ENCODE measurements around the gene NUP58.
A peak's percentile ranks its signal among the peaks of the same experiment; 100 is the strongest.
"Not testable (repeated sequence)": the region's sequence is repeated elsewhere in the genome, so short reads cannot be mapped to it uniquely, and the experiment has no call there.

NUP58 gene

DNA sequence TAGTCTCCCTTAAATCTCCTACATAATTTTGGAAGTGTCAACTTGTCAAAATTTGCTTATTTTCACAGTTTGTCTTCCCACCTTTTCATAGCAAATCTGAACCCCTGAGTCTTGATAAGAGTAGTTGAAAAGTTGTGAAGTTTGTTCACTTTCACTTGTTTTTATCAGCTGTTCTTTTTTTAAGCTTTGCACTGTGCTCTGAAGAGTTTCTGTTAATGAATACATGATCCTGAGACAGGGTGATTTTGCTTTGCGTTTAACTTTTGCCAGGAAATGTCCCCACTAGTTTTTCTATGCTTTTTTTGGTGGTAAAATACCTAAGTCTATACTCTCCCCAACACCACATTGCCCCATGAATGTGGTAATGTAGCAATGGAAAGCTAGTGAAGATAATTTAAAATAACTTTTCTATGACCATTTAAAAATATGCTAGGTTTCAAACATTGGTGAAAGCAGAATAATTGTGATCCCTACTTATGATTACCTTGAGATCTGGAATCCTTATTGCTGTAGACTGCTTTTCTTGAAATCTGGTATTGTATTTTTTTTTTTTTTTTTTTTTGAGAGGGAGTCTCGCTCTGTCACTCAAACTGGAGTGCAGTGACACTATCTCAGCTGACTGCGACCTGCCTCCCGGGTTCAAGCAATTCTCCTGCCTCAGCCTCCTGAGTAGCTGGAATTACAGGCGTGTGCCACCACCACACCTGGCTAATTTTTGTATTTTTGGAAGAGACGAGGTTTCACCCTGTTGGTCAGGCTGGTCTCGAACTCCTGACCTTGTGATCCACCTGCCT, 5.4 kb downstream of the NUP58 start:
- no peak for DNase-seq

DNA sequence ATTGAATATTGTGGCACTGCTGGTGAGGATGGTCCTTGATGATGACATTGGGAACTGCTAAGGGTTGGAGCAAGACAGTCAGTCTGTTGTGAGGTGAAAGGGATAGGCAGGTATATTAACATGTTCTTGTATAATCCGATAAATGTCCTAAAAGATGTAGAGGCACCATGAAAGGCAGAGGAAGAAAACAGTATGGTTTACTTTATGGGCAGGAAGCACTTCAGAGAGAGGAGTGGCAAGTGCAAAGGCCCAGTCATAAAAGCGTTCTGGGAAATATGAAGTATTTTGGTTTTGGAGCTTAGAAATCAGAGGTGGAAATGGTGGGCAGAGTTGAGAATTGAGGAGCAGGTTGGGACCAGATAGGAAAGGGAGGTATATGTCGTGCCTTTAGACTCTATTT, 9.5 kb downstream of the NUP58 start:
- DNase-seq, result no peak

GRCh38 chr13:25318946-25319345, 17.5 kb downstream of the NUP58 start:
- DNase-seq, result not testable (repeated sequence)

- DNase-seq, result no peak
These were observed 18.3 kb downstream of the NUP58 start for GRCh38 chr13:25319771-25320170.

DNA sequence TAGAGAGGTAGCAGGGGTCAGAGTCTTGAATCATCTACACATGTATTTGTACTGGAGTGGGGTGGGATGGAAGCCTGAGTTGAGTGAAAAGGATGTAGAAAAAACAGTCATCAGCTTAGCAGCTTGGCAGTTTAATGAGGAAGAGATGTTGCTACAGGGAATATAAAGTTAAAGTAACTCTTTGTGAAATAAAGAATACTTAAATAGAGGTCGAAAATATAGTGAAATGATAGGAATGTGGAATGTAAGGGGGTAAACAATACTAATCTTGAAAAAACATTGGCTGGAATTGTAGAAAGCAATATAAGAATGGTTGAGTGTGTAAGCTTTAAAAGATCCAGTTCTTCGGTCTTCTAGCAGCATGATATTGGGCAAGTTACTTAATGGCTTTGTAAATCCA, 22.7 kb downstream of the NUP58 start:
- DNase-seq, result no peak

DNA sequence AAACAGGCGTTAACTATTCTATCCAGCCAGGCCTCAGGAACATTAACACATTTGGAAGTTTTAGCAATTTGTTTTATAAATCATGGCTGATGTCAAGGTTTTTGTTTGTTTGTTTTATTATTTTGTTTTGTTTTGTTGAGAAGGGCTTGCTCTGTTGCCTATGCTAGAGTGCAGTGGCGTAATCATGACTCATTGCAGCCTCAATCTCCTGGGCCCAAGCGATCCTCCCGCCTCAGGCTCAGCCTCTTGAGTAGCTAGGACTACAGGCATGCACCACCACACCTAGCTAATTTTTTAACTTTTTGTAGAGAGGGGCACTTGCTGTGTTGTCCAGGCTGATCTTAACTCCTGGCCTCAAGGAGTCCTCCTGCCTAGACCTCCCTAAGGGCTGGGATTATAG, 28.3 kb downstream of the NUP58 start:
- no peak for DNase-seq

DNA sequence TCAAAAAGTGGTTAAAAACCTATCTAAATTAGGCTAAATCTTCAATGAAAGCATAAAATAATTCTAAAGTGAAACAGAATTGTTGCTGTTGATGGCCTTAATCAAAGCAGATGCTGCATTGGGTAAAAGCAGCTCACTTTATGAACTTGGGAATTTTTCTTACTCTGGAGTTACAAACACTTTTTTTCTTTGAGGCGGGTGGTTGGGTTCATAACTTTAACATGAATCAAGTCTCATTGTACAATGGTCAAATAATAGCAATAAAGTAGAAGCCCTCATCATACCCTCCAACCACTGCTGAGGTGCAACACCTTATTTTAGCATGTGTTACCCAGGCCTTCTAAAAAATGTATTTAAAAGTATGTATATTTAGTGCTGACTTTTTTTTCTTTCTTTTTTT, 29.1 kb downstream of the NUP58 start:
- no peak for DNase-seq

- no peak for DNase-seq
These were observed 34.4 kb downstream of the NUP58 start for GRCh38 chr13:25335856-25336255.

DNA sequence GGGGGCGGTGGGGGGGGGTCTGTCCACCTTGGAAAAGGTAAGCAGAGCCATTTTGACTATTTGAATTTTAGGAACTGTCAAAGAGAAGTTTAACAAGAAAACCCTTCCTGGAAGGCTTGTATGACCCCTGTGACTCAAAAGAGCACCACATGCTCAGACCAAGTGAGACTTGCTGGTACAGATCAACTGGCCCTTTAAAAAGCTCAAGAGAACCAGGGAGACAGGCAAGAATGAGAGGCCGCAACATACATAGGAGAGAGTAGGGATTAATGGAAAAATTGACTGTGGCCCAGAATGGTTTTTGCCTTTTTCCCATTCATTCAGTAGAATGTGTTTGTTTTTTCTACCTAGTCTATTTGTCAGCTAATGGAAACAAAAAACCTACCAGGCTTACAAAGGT, 44.2 kb downstream of the NUP58 start:
- no peak for DNase-seq

- no peak for DNase-seq
These were observed 45.7 kb downstream of the NUP58 start for GRCh38 chr13:25347151-25347550.

GRCh38 chr13:25351404-25351803, 50.0 kb downstream of the NUP58 start:
- no peak for DNase-seq

DNA sequence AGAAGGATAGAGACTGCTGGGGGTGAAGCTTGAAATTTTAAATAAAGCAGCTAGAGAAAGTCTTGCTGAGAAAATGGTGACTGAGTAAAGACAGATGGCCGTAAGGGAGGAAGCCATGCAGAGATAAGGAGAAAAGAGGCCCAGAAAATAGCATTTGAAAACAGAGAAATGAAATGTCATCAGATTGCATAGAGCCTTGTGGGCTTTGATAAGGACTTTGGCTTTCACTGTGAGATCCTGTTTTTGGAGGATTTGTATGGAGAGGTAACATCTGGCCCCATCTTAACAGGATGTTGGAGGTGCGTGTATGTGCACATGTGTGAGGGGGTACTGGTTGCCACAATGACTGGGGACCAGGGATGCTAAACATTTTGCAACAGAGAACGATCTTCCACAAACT, 50.8 kb downstream of the NUP58 start:
- no peak for DNase-seq

DNA sequence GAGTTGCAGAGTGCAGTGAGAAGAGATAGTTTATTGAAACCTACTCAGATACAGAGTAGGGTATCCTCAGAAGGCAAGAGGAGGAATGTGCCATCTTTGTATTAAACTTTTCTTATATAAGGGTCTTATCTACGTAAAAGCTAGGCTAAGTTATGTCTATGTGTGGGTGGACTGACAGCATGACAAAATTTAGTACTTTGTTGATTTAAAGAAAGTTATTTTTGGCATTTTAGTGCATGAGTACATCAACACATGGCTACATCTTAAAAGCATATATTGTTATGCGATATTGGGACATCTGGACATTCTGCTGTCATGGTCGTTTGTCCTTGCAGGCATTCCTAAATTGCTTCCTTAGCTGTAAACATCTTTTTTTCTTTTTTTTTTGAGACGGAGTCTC, 51.4 kb downstream of the NUP58 start:
- no peak for DNase-seq

DNA sequence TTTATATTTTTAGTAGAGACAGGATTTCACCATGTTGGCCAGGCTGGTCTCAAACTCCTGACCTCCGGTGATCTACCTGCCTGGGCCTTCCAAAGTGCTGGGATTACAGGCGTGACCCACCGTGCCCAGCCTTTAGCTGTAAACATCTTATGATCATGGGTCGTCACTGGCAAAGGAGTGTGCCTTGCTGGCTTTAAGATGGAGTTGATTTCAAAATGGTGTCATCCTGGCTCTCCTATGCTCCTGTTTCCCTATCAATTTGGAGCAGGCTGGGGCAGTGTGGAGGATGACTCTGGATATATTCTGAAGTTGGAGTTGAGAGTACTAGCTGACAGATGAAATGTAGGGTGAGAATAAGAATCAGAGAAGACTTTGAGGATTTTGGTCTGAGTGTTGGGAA, 51.9 kb downstream of the NUP58 start:
- no peak for DNase-seq

- no peak for DNase-seq
These were observed 53.0 kb downstream of the NUP58 start for GRCh38 chr13:25354377-25354776.

DNA sequence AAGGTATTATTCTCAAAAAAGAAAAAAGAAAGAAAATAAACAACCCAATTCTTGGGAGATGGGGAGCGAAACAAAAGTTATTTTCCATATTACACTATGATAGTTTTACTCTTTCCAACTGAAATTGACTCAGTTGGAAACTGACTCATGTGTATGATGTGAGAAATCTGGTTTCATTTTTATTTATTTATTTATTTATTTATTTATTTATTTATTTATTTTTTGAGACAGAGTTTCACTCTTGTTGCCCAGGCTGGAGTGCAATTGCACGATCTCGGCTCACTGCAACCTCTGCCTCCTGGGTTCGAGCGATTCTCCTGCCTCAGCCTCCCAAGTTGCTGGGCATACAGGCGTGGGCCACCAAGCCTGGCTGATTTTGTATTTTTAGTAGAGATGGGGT, 59.0 kb downstream of the NUP58 start:
- DNase-seq, result not testable (repeated sequence)

DNA sequence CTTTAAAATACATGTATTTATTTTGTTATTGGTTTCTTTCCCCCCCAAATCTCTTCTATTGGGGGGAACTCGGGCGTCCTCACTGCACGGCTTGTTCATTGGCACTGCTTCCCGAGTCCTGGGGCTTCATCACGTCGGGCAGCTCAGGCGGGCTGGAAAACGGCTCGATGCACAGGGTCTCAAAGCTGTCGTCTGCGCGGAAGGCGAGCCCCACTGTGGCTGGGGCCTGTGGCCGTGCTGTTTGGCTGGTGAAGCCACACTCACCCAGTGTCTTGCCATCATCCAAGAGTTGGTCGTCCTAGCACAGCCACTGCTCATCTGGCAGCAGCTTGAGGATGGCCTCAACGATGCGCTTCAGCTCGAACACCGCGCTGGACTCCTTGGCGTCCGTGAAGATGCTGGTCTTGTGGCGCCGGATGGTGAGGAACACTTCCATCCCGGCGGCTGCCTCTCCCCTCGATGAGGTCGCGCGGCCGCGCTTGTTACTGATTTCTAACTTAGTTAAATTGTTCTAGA, 64.4 kb downstream of the NUP58 start:
- no peak for DNase-seq

DNA sequence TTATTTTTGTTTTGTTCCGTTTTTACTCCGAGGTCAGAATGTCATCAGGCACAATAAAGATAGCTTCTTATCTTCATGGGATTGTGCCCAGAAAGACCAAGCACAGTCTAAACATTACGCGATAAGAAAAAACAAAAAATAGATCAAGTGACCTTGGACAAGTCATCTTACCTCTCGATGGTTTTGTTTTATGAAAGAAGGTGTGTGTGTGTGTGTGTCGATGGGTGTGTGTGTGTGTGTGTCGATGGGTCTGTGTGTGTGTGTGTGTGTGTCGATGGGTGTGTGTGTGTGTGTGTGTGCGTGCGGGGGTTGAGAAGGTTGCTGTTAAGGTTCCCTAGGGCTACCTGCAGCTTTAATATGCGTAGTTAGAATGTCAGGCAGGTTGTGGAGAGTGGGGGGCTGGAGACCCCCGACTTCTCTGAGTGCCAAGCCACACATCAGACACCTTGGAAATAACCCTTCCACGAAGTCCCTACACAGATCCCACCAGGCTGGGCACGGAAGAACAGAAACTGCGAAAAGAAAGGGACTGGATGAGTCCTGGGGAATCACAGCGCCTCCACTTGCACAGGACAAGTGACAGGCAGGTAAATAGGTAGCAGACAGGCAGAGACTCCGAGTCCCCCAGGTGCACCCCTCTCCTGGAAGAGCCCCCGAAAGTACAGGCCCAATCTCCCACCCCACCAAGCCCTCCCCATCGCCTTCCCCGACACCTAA, 69.9 kb downstream of the NUP58 start:
- peak in 2 of 3 experiments; percentile 38 to 50 for DNase-seq

GRCh38 chr13:25371875-25372283, 70.5 kb downstream of the NUP58 start, which contains the start of gene ATP8A2:
Gene ATP8A2, plus strand, starts transcription at chr13:25371974. Its CDS starts 239 bp downstream, at chr13:25372213.
- DNase-seq, result peak in 2 of 3 experiments; percentile 5 to 64

DNA sequence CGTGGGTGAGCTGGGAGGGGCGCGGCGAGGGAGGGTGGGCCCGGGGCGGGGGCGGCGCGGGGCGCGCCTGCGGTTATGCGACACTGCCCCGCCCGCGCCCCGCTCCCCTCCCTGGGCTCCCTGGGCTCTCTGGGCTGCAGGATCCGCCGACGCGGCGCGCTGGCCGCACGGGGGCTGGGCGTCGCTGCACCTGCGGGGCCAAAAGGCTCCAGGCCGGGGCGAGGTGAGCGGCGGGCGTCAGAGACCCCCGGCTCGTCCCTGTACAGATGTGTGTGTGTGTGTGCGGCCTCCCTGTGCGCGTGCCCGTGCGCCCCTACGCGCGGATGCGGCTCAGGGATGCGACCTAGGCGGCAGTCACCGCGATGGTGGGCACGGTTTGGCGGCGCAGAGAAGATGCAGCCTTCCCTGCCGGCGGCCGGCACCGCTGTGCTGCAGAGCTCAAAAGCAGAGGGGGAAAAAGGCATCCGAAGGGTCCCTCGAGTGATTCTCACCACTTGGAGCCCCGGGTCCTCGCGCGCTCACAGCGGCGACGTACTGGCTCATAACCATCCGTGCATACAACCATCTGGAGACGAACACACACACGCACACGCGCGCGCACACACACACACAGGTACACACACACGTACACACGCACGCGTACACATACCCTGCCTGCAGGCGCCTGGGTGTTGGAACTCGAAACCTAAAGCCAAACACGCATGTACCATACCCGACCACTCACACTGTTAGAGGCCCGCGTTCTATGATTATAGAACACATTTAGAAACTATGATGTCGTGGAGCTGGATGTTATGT, 71.1 kb downstream of the NUP58 start:
- DNase-seq, result peak in 2 of 3 experiments; percentile 63 to 71

- peak; percentile 20 to 59 (median 32) for DNase-seq
These were observed 74.4 kb downstream of the NUP58 start for GRCh38 chr13:25375727-25376358.

DNA sequence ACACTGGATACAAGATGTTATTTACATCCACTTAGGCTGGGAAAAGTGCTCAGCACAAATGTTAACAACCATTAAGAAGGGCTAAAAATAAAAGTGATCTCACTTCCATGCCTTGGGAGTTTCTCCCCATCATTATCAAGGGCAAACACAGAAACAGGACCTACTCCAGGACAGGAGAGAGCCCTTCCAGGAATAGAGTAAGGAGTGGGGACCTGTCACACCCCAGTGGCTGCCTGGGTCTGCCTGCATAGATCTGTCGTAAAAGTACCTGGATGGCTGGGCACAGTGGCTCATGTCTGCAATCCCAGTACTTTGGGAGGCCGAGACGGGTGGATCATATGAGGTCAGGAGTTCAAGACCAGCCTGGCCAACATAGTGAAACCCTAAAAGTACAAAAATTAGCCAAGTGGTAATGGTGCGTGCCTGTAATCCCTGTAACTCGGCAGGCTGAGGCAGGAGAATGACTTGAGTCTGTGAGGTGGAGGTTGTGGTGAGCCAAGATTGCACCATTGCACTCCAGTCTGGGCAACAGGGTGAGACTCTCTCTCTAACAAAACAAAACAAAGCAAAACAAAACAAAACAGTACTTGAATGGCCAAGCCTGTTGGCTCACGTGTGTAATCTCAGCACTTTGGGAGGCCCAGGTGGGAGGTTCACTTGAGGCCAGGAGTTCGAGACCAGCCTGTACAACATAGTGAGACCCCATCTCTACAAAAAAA, 76.0 kb downstream of the NUP58 start:
- peak in 1 of 3 experiments; percentile 3 for DNase-seq
